Measurements from ENCODE around the gene SELENON. TPM values are rescaled to one million over a fixed set of nuclear protein-coding genes. Genes with fewer than 3 reads are reported as not detected.

The SELENON gene
- polyA plus RNA-seq, 2 of the 4 experiments (the other 2 are of a cell fraction) = 16.6 to 41.1 TPM

DNA sequence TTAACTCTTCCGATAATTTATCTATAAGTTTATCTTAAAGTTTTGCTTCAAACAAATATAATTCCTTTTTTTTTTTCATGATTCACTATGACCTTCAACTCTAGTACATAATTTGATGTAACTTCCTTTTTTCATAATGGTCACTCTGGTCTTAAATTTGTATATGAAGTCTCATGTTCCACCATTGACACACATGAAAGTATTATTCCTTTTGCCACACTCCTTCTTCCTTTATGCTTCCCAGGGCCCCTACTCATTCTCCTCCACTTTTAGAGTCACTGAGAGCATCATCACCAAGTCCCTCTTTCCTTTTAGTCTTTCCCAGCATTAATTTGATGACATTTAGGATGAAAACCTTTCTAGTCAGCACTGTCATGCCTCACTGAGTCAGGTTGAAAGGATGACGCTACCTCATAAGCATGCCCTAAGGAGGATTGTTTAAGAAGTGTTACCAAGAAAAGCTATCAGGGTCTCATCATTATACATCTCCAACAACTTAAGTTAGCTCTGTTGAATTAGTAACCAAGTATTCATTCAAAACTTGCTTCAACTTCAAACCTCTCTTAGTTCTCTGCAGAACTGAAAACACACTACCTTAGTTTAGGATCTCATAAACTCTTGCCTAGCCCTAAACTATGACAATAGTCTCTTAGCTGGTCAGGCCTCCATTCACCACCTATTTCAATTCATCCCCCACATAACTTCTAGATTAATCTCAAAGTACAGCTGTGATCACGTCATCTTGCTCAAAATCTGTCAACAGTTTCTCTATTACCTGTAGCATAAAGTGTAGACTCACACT lies 44.7 kb downstream of the SELENON start:
- TF ChIP-seq CBX8 (IDR thresholded peaks at IDR 0.05) (no peak), HEYL (CRISPR knock-in tag; IDR thresholded peaks at IDR 0.05) (no peak), HOXB5 (CRISPR knock-in tag; IDR thresholded peaks at IDR 0.05) (no peak), ESRRA (IDR thresholded peaks at IDR 0.05; ENCODE audit: borderline replicate concordance, low read length) (no peak), ZNF302 (CRISPR knock-in tag; IDR thresholded peaks at IDR 0.05) (no peak), JUN (IDR thresholded peaks at IDR 0.05) (no peak), HOXB13 (CRISPR knock-in tag; IDR thresholded peaks at IDR 0.05; ENCODE audit: low read depth) (no peak), ZC3H11A (IDR thresholded peaks at IDR 0.05) (no peak), SREBF2 (IDR thresholded peaks at IDR 0.05) (no peak)
- TF ChIP-seq, protein P1, sequence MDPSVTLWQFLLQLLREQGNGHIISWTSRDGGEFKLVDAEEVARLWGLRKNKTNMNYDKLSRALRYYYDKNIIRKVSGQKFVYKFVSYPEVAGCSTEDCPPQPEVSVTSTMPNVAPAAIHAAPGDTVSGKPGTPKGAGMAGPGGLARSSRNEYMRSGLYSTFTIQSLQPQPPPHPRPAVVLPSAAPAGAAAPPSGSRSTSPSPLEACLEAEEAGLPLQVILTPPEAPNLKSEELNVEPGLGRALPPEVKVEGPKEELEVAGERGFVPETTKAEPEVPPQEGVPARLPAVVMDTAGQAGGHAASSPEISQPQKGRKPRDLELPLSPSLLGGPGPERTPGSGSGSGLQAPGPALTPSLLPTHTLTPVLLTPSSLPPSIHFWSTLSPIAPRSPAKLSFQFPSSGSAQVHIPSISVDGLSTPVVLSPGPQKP (IDR thresholded peaks at IDR 0.05; ENCODE audit: low read depth, low read length) = no peak
- TF ChIP-seq, protein P2, sequence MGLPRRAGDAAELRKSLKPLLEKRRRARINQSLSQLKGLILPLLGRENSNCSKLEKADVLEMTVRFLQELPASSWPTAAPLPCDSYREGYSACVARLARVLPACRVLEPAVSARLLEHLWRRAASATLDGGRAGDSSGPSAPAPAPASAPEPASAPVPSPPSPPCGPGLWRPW (IDR thresholded peaks at IDR 0.05) = no peak
- ATAC-seq = no peak
- no peak for DNase-seq (ENCODE audit: low read depth in 1 of 2, low spot score in 1 of 2)
- POLR2A ChIA-PET = no interaction called here
- Histone ChIP-seq H3K27ac (no peak overlapping the region), H3K4me2 (no peak overlapping the region), H3K4me3 (no peak overlapping the region), H3K9me3 (no peaks in the 10 kb centered on the region), H3K4me1 (no peaks in the 10 kb centered on the region)
- no peak for FAIRE-seq
- CTCF ChIA-PET = interaction anchor here (0.9 to 1.2 kb wide), 2 partner anchors 14 to 35 kb away, joined by 3 read pairs; no protein-coding TSS in a partner anchor
- 96% methylated on average over 3 of the region's 3 CpGs for WGBS (ENCODE audit: missing lambda C conversion rate)

DNA sequence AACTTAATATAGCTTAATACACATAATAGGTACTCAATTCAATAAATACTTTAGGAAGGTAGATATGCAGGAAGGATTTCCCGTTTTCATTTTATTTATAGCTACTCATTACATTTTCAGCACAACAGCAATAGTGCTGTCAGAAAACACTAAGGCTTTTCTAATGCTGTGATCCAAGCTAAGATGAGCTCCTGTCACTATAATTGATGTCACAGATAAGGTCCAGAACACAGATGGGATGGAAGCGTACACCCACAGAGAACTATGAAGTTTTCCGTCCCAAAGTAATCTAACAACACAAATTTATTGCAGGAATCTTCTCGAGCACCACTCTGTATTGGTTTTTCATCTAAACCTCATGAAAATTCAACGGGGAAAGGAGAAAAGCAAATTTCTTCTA lies 45.7 kb downstream of the SELENON start:
- no peak for ATAC-seq
- Histone ChIP-seq H3K4me1 (no peaks in the 10 kb centered on the region), H3K27ac (no peak overlapping the region), H3K4me2 (no peak overlapping the region), H3K9me3 (no peaks in the 10 kb centered on the region), H3K4me3 (no peak overlapping the region)
- no peak for FAIRE-seq
- 67% methylated on average over 5 of the region's 5 CpGs for WGBS (ENCODE audit: missing lambda C conversion rate)
- POLR2A ChIA-PET = no interaction called here
- TF ChIP-seq, protein P3, sequence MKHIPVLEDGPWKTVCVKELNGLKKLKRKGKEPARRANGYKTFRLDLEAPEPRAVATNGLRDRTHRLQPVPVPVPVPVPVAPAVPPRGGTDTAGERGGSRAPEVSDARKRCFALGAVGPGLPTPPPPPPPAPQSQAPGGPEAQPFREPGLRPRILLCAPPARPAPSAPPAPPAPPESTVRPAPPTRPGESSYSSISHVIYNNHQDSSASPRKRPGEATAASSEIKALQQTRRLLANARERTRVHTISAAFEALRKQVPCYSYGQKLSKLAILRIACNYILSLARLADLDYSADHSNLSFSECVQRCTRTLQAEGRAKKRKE (CRISPR knock-in tag; IDR thresholded peaks at IDR 0.05; ENCODE audit: low read depth) = no peak
- TF ChIP-seq MYC (IDR thresholded peaks at IDR 0.05; ENCODE audit: borderline replicate concordance, low read length) = no peak
- TF ChIP-seq HOXB5 (CRISPR knock-in tag; IDR thresholded peaks at IDR 0.05) = no peak
- TF ChIP-seq EP300 (IDR thresholded peaks at IDR 0.05) = no peak
- no peak for TF ChIP-seq GATA3 (IDR thresholded peaks at IDR 0.05; ENCODE audit: borderline replicate concordance)
- no peak for TF ChIP-seq POLR2AphosphoS2 (conservative IDR thresholded peaks at IDR 0.05; ENCODE audit: low read length)
- no peak for TF ChIP-seq CHD2 (IDR thresholded peaks at IDR 0.05; ENCODE audit: low read length, partially characterized antibody)
- no peak for TF ChIP-seq RNF2 (IDR thresholded peaks at IDR 0.05; ENCODE audit: borderline replicate concordance, low read depth)
- TF ChIP-seq SMC3 (IDR thresholded peaks at IDR 0.05) = no peak
- TF ChIP-seq, protein P4, sequence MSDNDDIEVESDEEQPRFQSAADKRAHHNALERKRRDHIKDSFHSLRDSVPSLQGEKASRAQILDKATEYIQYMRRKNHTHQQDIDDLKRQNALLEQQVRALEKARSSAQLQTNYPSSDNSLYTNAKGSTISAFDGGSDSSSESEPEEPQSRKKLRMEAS (IDR thresholded peaks at IDR 0.05) = no peak
- TF ChIP-seq TP53 (CRISPR knock-in tag; IDR thresholded peaks at IDR 0.05) = no peak
- CTCF ChIA-PET = interaction anchor here (0.9 to 1.2 kb wide), 2 partner anchors 8 to 15 kb away, joined by 3 read pairs; no protein-coding TSS in a partner anchor
- DNase-seq (ENCODE audit: low read depth in 1 of 2, low spot score in 1 of 2) = no peak

DNA sequence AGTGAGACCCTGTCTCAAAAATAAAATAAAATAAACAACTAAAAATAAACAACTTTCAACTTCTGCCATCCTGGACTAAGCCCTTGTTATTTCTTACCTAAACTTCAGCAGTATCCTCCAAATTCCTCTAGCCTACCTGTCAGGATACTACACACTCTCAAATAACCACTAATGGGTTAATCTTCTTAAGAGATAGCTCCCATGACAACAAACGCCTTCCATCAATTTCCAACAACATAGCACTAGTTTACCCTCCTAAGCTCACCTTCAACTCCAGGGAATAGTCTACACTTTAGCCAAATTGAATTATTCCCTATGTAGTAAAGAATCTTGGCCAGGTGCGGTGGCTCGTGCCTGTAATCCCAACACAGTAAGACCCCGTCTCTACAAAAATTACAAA lies 47.9 kb downstream of the SELENON start:
- no peak overlapping the region for H3K27ac ChIP-seq
- no peaks in the 10 kb centered on the region for H3K4me1 ChIP-seq
- FAIRE-seq (no peak), ATAC-seq (no peak), DNase-seq (ENCODE audit: low read depth in 1 of 2, low spot score in 1 of 2) (no peak)
- POLR2A ChIA-PET = no interaction called here
- CTCF ChIA-PET = interaction anchor here (0.9 to 2.0 kb wide), 5 partner anchors 11 to 81 kb away, joined by 3 to 4 read pairs (median 4); no protein-coding TSS in a partner anchor
- WGBS (ENCODE audit: missing lambda C conversion rate) = 88% methylated on average over 4 of the region's 4 CpGs
- TF ChIP-seq NFE2L2 (conservative IDR thresholded peaks at IDR 0.05; ENCODE audit: low read length) (no peak), CBX2 (IDR thresholded peaks at IDR 0.05; ENCODE audit: borderline replicate concordance, low read depth) (no peak), RFX5 (IDR thresholded peaks at IDR 0.05) (no peak), MAFK (IDR thresholded peaks at IDR 0.05; ENCODE audit: partially characterized antibody) (no peak), FOSB (CRISPR knock-in tag; IDR thresholded peaks at IDR 0.05) (no peak)
- H3K4me2 ChIP-seq = no peak overlapping the region
- H3K9me3 ChIP-seq = no peaks in the 10 kb centered on the region
- no peak overlapping the region for H3K4me3 ChIP-seq
